ENCODE measurements around the gene TCF7L1.

Gene TCF7L1

GRCh38 chr2:85216927-85217326, 83.7 kb downstream of the TCF7L1 start:
- Histone ChIP-seq H3K9me3 (ENCODE audit: control extremely low read depth in 1 of 5, control insufficient read depth in 4 of 5, insufficient read depth in 2 of 5, low read depth in 1 of 5, low read length in 4 of 5) (no peaks in the 10 kb centered on the region), H3K27ac (ENCODE audit: insufficient read depth in 1 of 2, low read depth in 1 of 2, low read length in 2 of 2, poor library complexity in 1 of 2, severe bottlenecking in 2 of 2) (no peak overlapping the region), H3K27me3 (replicated peaks in 2 of 5; ENCODE audit: control insufficient read depth in 4 of 5, insufficient read depth in 5 of 5, low read length in 4 of 5) (peaks cover 0 to 13% (median 7%) of the 10 kb centered on the region in 5 experiments), H3K4me3 (ENCODE audit: control insufficient read depth in 1 of 7, extremely low read depth in 1 of 7, insufficient read depth in 4 of 7, low read depth in 2 of 7, low read length in 6 of 7) (no peak overlapping the region), H3K4me1 (ENCODE audit: control extremely low read depth in 1 of 4, control insufficient read depth in 4 of 4, insufficient read depth in 4 of 4, low read length in 3 of 4) (no peaks in the 10 kb centered on the region), H3K36me3 (ENCODE audit: control insufficient read depth in 4 of 4, insufficient read depth in 4 of 4, low read length in 3 of 4) (no peaks in the 10 kb centered on the region)
- CTCF ChIA-PET, result no interaction called here
- POLR2A ChIA-PET, result no interaction called here
- no peak for DNase-seq
- 97% methylated on average over 4 of the region's 4 CpGs for WGBS (ENCODE audit: insufficient coverage)

- POLR2A ChIA-PET, result interaction anchor here (1.1 kb wide), 1 partner anchor 9 kb away, joined by 3 read pairs; no protein-coding TSS in a partner anchor
- no peak for DNase-seq
- H3K4me1 ChIP-seq (ENCODE audit: control extremely low read depth in 1 of 4, control insufficient read depth in 4 of 4, insufficient read depth in 4 of 4, low read length in 3 of 4), result no peaks in the 10 kb centered on the region
- H3K27ac ChIP-seq (ENCODE audit: insufficient read depth in 1 of 2, low read depth in 1 of 2, low read length in 2 of 2, poor library complexity in 1 of 2, severe bottlenecking in 2 of 2), result no peak overlapping the region
- peaks cover 0 to 4% (median 0%) of the 10 kb centered on the region in 5 experiments for H3K27me3 ChIP-seq (replicated peaks in 2 of 5; ENCODE audit: control insufficient read depth in 4 of 5, insufficient read depth in 5 of 5, low read length in 4 of 5)
- H3K4me3 ChIP-seq (ENCODE audit: control insufficient read depth in 1 of 7, extremely low read depth in 1 of 7, insufficient read depth in 4 of 7, low read depth in 2 of 7, low read length in 6 of 7), result no peak overlapping the region
- WGBS (ENCODE audit: insufficient coverage), result no CpG with 5 or more reads among the region's 8 CpGs
- CTCF ChIA-PET, result interaction anchor here (0.6 to 1.1 kb wide), 3 partner anchors 17 to 65 kb away, joined by 3 to 4 read pairs (median 3); no protein-coding TSS in a partner anchor
- no peaks in the 10 kb centered on the region for H3K36me3 ChIP-seq (ENCODE audit: control insufficient read depth in 4 of 4, insufficient read depth in 4 of 4, low read length in 3 of 4)
- H3K9me3 ChIP-seq (ENCODE audit: control extremely low read depth in 1 of 5, control insufficient read depth in 4 of 5, insufficient read depth in 2 of 5, low read depth in 1 of 5, low read length in 4 of 5), result no peaks in the 10 kb centered on the region
These were observed 88.0 kb downstream of the TCF7L1 start for GRCh38 chr2:85221067-85221691.

GRCh38 chr2:85222792-85223191, 89.6 kb downstream of the TCF7L1 start:
- ChIA-PET POLR2A (no interaction called here), CTCF (interaction anchor here (1.2 kb wide), 1 partner anchor 28 kb away, joined by 3 read pairs; no protein-coding TSS in a partner anchor)

GRCh38 chr2:85226783-85227182, 93.6 kb downstream of the TCF7L1 start:
- Histone ChIP-seq H3K4me3 (ENCODE audit: control insufficient read depth in 1 of 7, extremely low read depth in 1 of 7, insufficient read depth in 4 of 7, low read depth in 2 of 7, low read length in 6 of 7) (no peak overlapping the region), H3K36me3 (ENCODE audit: control insufficient read depth in 4 of 4, insufficient read depth in 4 of 4, low read length in 3 of 4) (no peaks in the 10 kb centered on the region), H3K4me1 (ENCODE audit: control extremely low read depth in 1 of 4, control insufficient read depth in 4 of 4, insufficient read depth in 4 of 4, low read length in 3 of 4) (no peaks in the 10 kb centered on the region), H3K27ac (ENCODE audit: insufficient read depth in 1 of 2, low read depth in 1 of 2, low read length in 2 of 2, poor library complexity in 1 of 2, severe bottlenecking in 2 of 2) (no peak overlapping the region), H3K27me3 (replicated peaks in 2 of 5; ENCODE audit: control insufficient read depth in 4 of 5, insufficient read depth in 5 of 5, low read length in 4 of 5) (peaks cover 0 to 4% (median 0%) of the 10 kb centered on the region in 5 experiments), H3K9me3 (ENCODE audit: control extremely low read depth in 1 of 5, control insufficient read depth in 4 of 5, insufficient read depth in 2 of 5, low read depth in 1 of 5, low read length in 4 of 5) (no peaks in the 10 kb centered on the region)
- CTCF ChIA-PET, result no interaction called here
- no peak for DNase-seq
- POLR2A ChIA-PET, result no interaction called here
- WGBS (ENCODE audit: insufficient coverage), result 93% methylated on average over 7 of the region's 8 CpGs

More at GRCh38 chr2:85222792-85223191, 89.6 kb downstream of the TCF7L1 start:
- DNase-seq, result no peak
- Histone ChIP-seq H3K9me3 (ENCODE audit: control extremely low read depth in 1 of 5, control insufficient read depth in 4 of 5, insufficient read depth in 2 of 5, low read depth in 1 of 5, low read length in 4 of 5) (no peaks in the 10 kb centered on the region), H3K27me3 (replicated peaks in 2 of 5; ENCODE audit: control insufficient read depth in 4 of 5, insufficient read depth in 5 of 5, low read length in 4 of 5) (peaks cover 0 to 2% (median 0%) of the 10 kb centered on the region in 5 experiments), H3K4me3 (ENCODE audit: control insufficient read depth in 1 of 7, extremely low read depth in 1 of 7, insufficient read depth in 4 of 7, low read depth in 2 of 7, low read length in 6 of 7) (no peak overlapping the region), H3K4me1 (ENCODE audit: control extremely low read depth in 1 of 4, control insufficient read depth in 4 of 4, insufficient read depth in 4 of 4, low read length in 3 of 4) (no peaks in the 10 kb centered on the region), H3K27ac (ENCODE audit: insufficient read depth in 1 of 2, low read depth in 1 of 2, low read length in 2 of 2, poor library complexity in 1 of 2, severe bottlenecking in 2 of 2) (no peak overlapping the region), H3K36me3 (ENCODE audit: control insufficient read depth in 4 of 4, insufficient read depth in 4 of 4, low read length in 3 of 4) (no peaks in the 10 kb centered on the region)
- 83% methylated on average over 1 of the region's 3 CpGs for WGBS (ENCODE audit: insufficient coverage)

- WGBS (ENCODE audit: insufficient coverage), result 91% methylated on average over 9 of the region's 10 CpGs
- Histone ChIP-seq H3K36me3 (ENCODE audit: control insufficient read depth in 4 of 4, insufficient read depth in 4 of 4, low read length in 3 of 4) (no peaks in the 10 kb centered on the region), H3K9me3 (ENCODE audit: control extremely low read depth in 1 of 5, control insufficient read depth in 4 of 5, insufficient read depth in 2 of 5, low read depth in 1 of 5, low read length in 4 of 5) (no peaks in the 10 kb centered on the region), H3K27me3 (replicated peaks in 2 of 5; ENCODE audit: control insufficient read depth in 4 of 5, insufficient read depth in 5 of 5, low read length in 4 of 5) (peaks cover 0 to 12% (median 2%) of the 10 kb centered on the region in 5 experiments), H3K4me1 (ENCODE audit: control extremely low read depth in 1 of 4, control insufficient read depth in 4 of 4, insufficient read depth in 4 of 4, low read length in 3 of 4) (no peaks in the 10 kb centered on the region), H3K27ac (ENCODE audit: insufficient read depth in 1 of 2, low read depth in 1 of 2, low read length in 2 of 2, poor library complexity in 1 of 2, severe bottlenecking in 2 of 2) (no peak overlapping the region), H3K4me3 (ENCODE audit: control insufficient read depth in 1 of 7, extremely low read depth in 1 of 7, insufficient read depth in 4 of 7, low read depth in 2 of 7, low read length in 6 of 7) (no peak overlapping the region)
- no peak for DNase-seq
- CTCF ChIA-PET, result interaction anchor here (0.6 to 1.7 kb wide), 4 partner anchors 14 to 49 kb away, joined by 3 to 4 read pairs (median 3); no protein-coding TSS in a partner anchor
- POLR2A ChIA-PET, result no interaction called here
These were observed 97.7 kb downstream of the TCF7L1 start for GRCh38 chr2:85230679-85231467.

- H3K9me3 ChIP-seq (ENCODE audit: control extremely low read depth in 1 of 5, control insufficient read depth in 4 of 5, insufficient read depth in 2 of 5, low read depth in 1 of 5, low read length in 4 of 5), result no peaks in the 10 kb centered on the region
- WGBS (ENCODE audit: insufficient coverage), result 80% methylated on average over 4 of the region's 6 CpGs
- H3K27ac ChIP-seq (ENCODE audit: insufficient read depth in 1 of 2, low read depth in 1 of 2, low read length in 2 of 2, poor library complexity in 1 of 2, severe bottlenecking in 2 of 2), result no peak overlapping the region
- H3K4me3 ChIP-seq (ENCODE audit: control insufficient read depth in 1 of 7, extremely low read depth in 1 of 7, insufficient read depth in 4 of 7, low read depth in 2 of 7, low read length in 6 of 7), result no peak overlapping the region
- H3K27me3 ChIP-seq (replicated peaks in 2 of 5; ENCODE audit: control insufficient read depth in 4 of 5, insufficient read depth in 5 of 5, low read length in 4 of 5), result peaks cover 0 to 12% (median 3%) of the 10 kb centered on the region in 5 experiments
- H3K36me3 ChIP-seq (ENCODE audit: control insufficient read depth in 4 of 4, insufficient read depth in 4 of 4, low read length in 3 of 4), result no peaks in the 10 kb centered on the region
- ChIA-PET POLR2A (no interaction called here), CTCF (interaction anchor here (0.6 to 1.7 kb wide), 4 partner anchors 13 to 50 kb away, joined by 3 to 4 read pairs (median 3); no protein-coding TSS in a partner anchor)
- H3K4me1 ChIP-seq (ENCODE audit: control extremely low read depth in 1 of 4, control insufficient read depth in 4 of 4, insufficient read depth in 4 of 4, low read length in 3 of 4), result no peaks in the 10 kb centered on the region
- no peak for DNase-seq
These were observed 98.2 kb downstream of the TCF7L1 start for GRCh38 chr2:85231468-85231805.

GRCh38 chr2:85231952-85232351, 98.8 kb downstream of the TCF7L1 start:
- ChIA-PET CTCF (interaction anchor here (0.7 to 1.7 kb wide), 2 partner anchors 13 to 34 kb away, joined by 3 to 4 read pairs; no protein-coding TSS in a partner anchor), POLR2A (no interaction called here)
- Histone ChIP-seq H3K36me3 (ENCODE audit: control insufficient read depth in 4 of 4, insufficient read depth in 4 of 4, low read length in 3 of 4) (no peaks in the 10 kb centered on the region), H3K27me3 (replicated peaks in 2 of 5; ENCODE audit: control insufficient read depth in 4 of 5, insufficient read depth in 5 of 5, low read length in 4 of 5) (peaks cover 0 to 12% (median 3%) of the 10 kb centered on the region in 5 experiments), H3K27ac (ENCODE audit: insufficient read depth in 1 of 2, low read depth in 1 of 2, low read length in 2 of 2, poor library complexity in 1 of 2, severe bottlenecking in 2 of 2) (no peak overlapping the region), H3K4me1 (ENCODE audit: control extremely low read depth in 1 of 4, control insufficient read depth in 4 of 4, insufficient read depth in 4 of 4, low read length in 3 of 4) (no peaks in the 10 kb centered on the region), H3K4me3 (ENCODE audit: control insufficient read depth in 1 of 7, extremely low read depth in 1 of 7, insufficient read depth in 4 of 7, low read depth in 2 of 7, low read length in 6 of 7) (no peak overlapping the region), H3K9me3 (ENCODE audit: control extremely low read depth in 1 of 5, control insufficient read depth in 4 of 5, insufficient read depth in 2 of 5, low read depth in 1 of 5, low read length in 4 of 5) (no peaks in the 10 kb centered on the region)
- WGBS (ENCODE audit: insufficient coverage), result 76% methylated on average over 6 of the region's 10 CpGs
- no peak for DNase-seq

All from common myeloid progenitor, CD34-positive (primary cell).